Hair follicle dermal papilla cell (primary cell): Measurements from ENCODE around the gene PRSS53. TPM values are rescaled to one million over a fixed set of nuclear protein-coding genes. Genes with fewer than 3 reads are reported as not detected.

ENCODE experiments used
- total RNA-seq: library from RNA; depleted of rRNA; stranded (reverse); fragments of >200 nt; gene quantifications from 2 replicates; pipeline ENCODE4 v1.2.3, GENCODE V29; 2012

PRSS53 gene
- 4.2 and 5.5 TPM in 2 replicates for total RNA-seq

GRCh38 chr16:31088459-31089183 lies at the start of gene PRSS53:
Gene PRSS53, minus strand, starts transcription at chr16:31088943. Its CDS starts 134 bp downstream, at chr16:31088809.

GRCh38 chr16:31135535-31136286 lies 47.0 kb upstream of the PRSS53 start, which contains the start of gene PRSS8:
Gene PRSS8, minus strand, starts transcription at chr16:31135727. Its CDS starts 229 bp downstream, at chr16:31135498.

GRCh38 chr16:31117384-31118222 lies 28.9 kb upstream of the PRSS53 start, which contains the start of gene KAT8:
Gene KAT8, plus strand, starts transcription at chr16:31117664. Its CDS starts 18 bp downstream, at chr16:31117682.

GRCh38 chr16:31108035-31108793 lies 19.5 kb upstream of the PRSS53 start, which contains the start of gene BCKDK:
Gene BCKDK, plus strand, starts transcription at chr16:31108386. Its CDS starts 838 bp downstream, at chr16:31109224.

GRCh38 chr16:31094424-31095120 lies 5.8 kb upstream of the PRSS53 start, which contains the start of gene VKORC1:
Gene VKORC1, minus strand, starts transcription at chr16:31094797. Its CDS starts 68 bp downstream, at chr16:31094729.

GRCh38 chr16:31073970-31074813 lies 14.6 kb downstream of the PRSS53 start, which contains the start of the genes ZNF646 and ZNF668:
Gene ZNF646, plus strand, starts transcription at chr16:31074422. Its CDS starts 1,903 bp downstream, at chr16:31076325.
Gene ZNF668, minus strand, starts transcription at chr16:31074240. Its CDS starts 9,781 bp downstream, at chr16:31064459.

Other genes starting within 250 kb of the PRSS53 start
- gene BCL7C, start 194.9 kb downstream of the PRSS53 start, total RNA-seq = 37.0 and 41.7 TPM in 2 replicates
- 3.5 and 5.8 TPM in 2 replicates for gene CTF1, start 192.3 kb downstream of the PRSS53 start, total RNA-seq
- gene FBXL19, start 165.4 kb downstream of the PRSS53 start, total RNA-seq = 18.6 and 19.5 TPM in 2 replicates
- gene ORAI3, start 139.9 kb downstream of the PRSS53 start, total RNA-seq = 34.2 and 43.0 TPM in 2 replicates
- 2.7 and 8.1 TPM in 2 replicates for gene SETD1A, start 131.2 kb downstream of the PRSS53 start, total RNA-seq
- 52.1 and 60.4 TPM in 2 replicates for gene HSD3B7, start 103.7 kb downstream of the PRSS53 start, total RNA-seq
- gene STX1B, start 78.3 kb downstream of the PRSS53 start, total RNA-seq = 0.97 and 2.3 TPM in 2 replicates
- 17.4 and 22.0 TPM in 2 replicates for gene STX4, start 55.4 kb downstream of the PRSS53 start, total RNA-seq
- 31.3 and 34.0 TPM in 2 replicates for gene ZNF668, start 14.7 kb downstream of the PRSS53 start, total RNA-seq
- 19.6 and 20.4 TPM in 2 replicates for gene ZNF646, start 14.5 kb downstream of the PRSS53 start, total RNA-seq
- 105 and 137 TPM in 2 replicates for gene VKORC1, start 5.9 kb upstream of the PRSS53 start, total RNA-seq
- 34.4 and 36.1 TPM in 2 replicates for gene BCKDK, start 19.4 kb upstream of the PRSS53 start, total RNA-seq
- gene KAT8, start 28.7 kb upstream of the PRSS53 start, total RNA-seq = 33.2 and 35.9 TPM in 2 replicates
- gene PRSS8, start 46.8 kb upstream of the PRSS53 start, total RNA-seq = 0.16 TPM in 1 of 2 replicates, not detected in the other
- 2.1 TPM in 1 of 2 replicates, not detected in the other for gene PRSS36, start 61.1 kb upstream of the PRSS53 start, total RNA-seq
- gene FUS, start 91.2 kb upstream of the PRSS53 start, total RNA-seq = 49.4 and 53.2 TPM in 2 replicates
- gene PYCARD, start 113.8 kb upstream of the PRSS53 start, total RNA-seq = 29.9 and 39.4 TPM in 2 replicates
- not detected in 2 replicates for gene TRIM72, start 125.2 kb upstream of the PRSS53 start, total RNA-seq
- gene PYDC1, start 128.2 kb upstream of the PRSS53 start, total RNA-seq = not detected in 2 replicates
- not detected in 2 replicates for gene ITGAM, start 171.0 kb upstream of the PRSS53 start, total RNA-seq